PC-3 (cell line): ENCODE results near the gene CTNNA3. TPM values are rescaled to one million over a fixed set of nuclear protein-coding genes. Genes with fewer than 3 reads are reported as not detected.
A peak's percentile ranks its signal among the peaks of the same experiment; 100 is the strongest.

ENCODE experiments used
- ATAC-seq: fragments of 200-7000 bp; cut with Tn5 transposase; 2 replicates; pipeline ENCODE4 v1.9.1; 2020; ENCODE audit warnings: mild to moderate bottlenecking, moderate library complexity
- BruUV-seq: library from RNA; stranded (reverse); fragments of 400-500 nt; replicated peaks from 2 replicates; lab custom pipeline; 2021; lab: Mats Ljungman, UMichigan
- CTCF ChIA-PET: fragments of 300-600 bp; sonication (Branson Sonifier 250); formaldehyde crosslinking; loops from one replicate; lab custom pipeline; 2022; ENCODE audit warnings: antibody characterized with exemption; lab: Charles Lee
- POLR2A ChIA-PET: fragments of 300-600 bp; sonication (Branson Sonifier 250); formaldehyde crosslinking; loops from one replicate; lab custom pipeline; 2022; ENCODE audit warnings: antibody characterized with exemption; ENCODE audit not compliant: unreplicated experiment; lab: Charles Lee
- DNase-seq: peaks from one replicate; pipeline ENCODE4 v3.0.0-alpha.2; 2015
- H2AFZ ChIP-seq: fragments of 300-600 bp; sonication (generic); 2 replicates; pipeline ENCODE4 v1.6.0; 2016; ENCODE audit warnings: antibody characterized with exemption, low read length
- H3F3A ChIP-seq: fragments of 300-600 bp; sonication (generic); one replicate; pipeline ENCODE4 v1.6.0; 2017; ENCODE audit warnings: antibody characterized with exemption, low read length, control low read depth, mild to moderate bottlenecking; ENCODE audit not compliant: unreplicated experiment
- H3K27ac ChIP-seq: fragments of 300-600 bp; sonication (generic); 2 replicates; pipeline ENCODE4 v1.5.1; 2016; ENCODE audit warnings: mild to moderate bottlenecking, low read length
- H3K27me3 ChIP-seq: fragments of 300-600 bp; sonication (generic); 2 replicates; pipeline ENCODE4 v1.6.1; 2016; ENCODE audit warnings: low read length, mixed read lengths
- H3K36me3 ChIP-seq: fragments of 300-600 bp; sonication (generic); 2 replicates; pipeline ENCODE4 v1.6.1; 2016; ENCODE audit warnings: low read depth, mixed run types, low read length, mixed read lengths
- H3K4me1 ChIP-seq: fragments of 300-600 bp; sonication (generic); 2 replicates; pipeline ENCODE4 v1.5.1; 2016; ENCODE audit warnings: low read length; ENCODE audit not compliant: insufficient read depth
- H3K4me2 ChIP-seq: fragments of 300-600 bp; sonication (generic); 2 replicates; pipeline ENCODE4 v1.6.0; 2016; ENCODE audit warnings: low read length
- H3K4me3 ChIP-seq: fragments of 300-600 bp; sonication (generic); 2 replicates; pipeline ENCODE4 v1.5.1; 2016; ENCODE audit warnings: mild to moderate bottlenecking, low read length, mixed read lengths
- H3K79me2 ChIP-seq: fragments of 300-600 bp; sonication (generic); 2 replicates; pipeline ENCODE4 v1.6.1; 2017; ENCODE audit warnings: low read length, mixed read lengths
- H3K9ac ChIP-seq: fragments of 300-600 bp; sonication (generic); 2 replicates; pipeline ENCODE4 v1.6.0; 2016; ENCODE audit warnings: mild to moderate bottlenecking, low read length
- H3K9me2 ChIP-seq: fragments of 300-600 bp; sonication (generic); replicated peaks from 2 replicates; pipeline ENCODE4 v1.6.1; 2016; ENCODE audit warnings: mixed run types, low read length, mixed read lengths
- H3K9me3 ChIP-seq: fragments of 300-600 bp; sonication (generic); 2 replicates; pipeline ENCODE4 v1.6.1; 2016; ENCODE audit warnings: low read length, mixed read lengths
- H4K20me1 ChIP-seq: fragments of 300-600 bp; sonication (generic); 2 replicates; pipeline ENCODE4 v1.6.1; 2016; ENCODE audit warnings: low read length, mixed read lengths
- EZH2 ChIP-seq: fragments of 300-600 bp; sonication (generic); IDR thresholded peaks from one replicate; pipeline ENCODE4 v1.6.1; 2017; ENCODE audit warnings: antibody characterized with exemption, mild to moderate bottlenecking, low read length; ENCODE audit not compliant: unreplicated experiment
- EZH2phosphoT487 ChIP-seq: fragments of 300-600 bp; sonication (generic); IDR thresholded peaks from 2 replicates; pipeline ENCODE4 v1.6.1; 2018; ENCODE audit warnings: mild to moderate bottlenecking, antibody characterized with exemption, low read length, borderline replicate concordance
- intact Hi-C: fragments of 100-400 bp; cut with micrococcal nuclease; formaldehyde crosslinking; loops from 2 replicates; pipeline ENCODE4 v1.9.0; 2023
- total RNA-seq: library from RNA; depleted of rRNA; stranded (reverse); fragments of >200 nt; gene quantifications from 2 replicates; pipeline ENCODE4 v1.2.3, GENCODE V29; 2014
- TF ChIP-seq, protein P1 (sequence below): fragments of 300-600 bp; sonication (generic); conservative IDR thresholded peaks from 2 replicates; pipeline ENCODE4 v1.5.1; 2017; ENCODE audit warnings: antibody characterized with exemption, low read depth, mild to moderate bottlenecking, low read length

Gene CTNNA3
- total RNA-seq, 1 experiment from 2014 or later: 1.9 TPM

DNA sequence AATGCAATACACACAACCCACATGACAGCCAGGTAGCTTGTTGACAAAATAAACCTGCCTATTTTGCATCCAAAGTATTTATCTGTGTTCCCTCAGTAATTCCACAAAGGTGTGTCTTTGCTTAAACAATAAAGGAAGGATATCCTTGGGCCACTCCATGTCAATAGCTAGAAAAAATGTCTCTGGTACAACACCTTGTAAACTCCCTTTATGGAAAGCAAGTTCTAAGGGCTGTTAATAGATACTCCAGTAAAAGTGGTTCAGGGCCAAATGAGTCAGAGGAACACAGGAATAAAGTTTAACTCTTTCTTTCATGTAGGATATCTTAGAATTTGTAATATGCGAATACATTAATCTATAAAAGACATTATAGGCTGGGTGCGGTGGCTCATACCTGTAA, 867.0 kb downstream of the CTNNA3 start:
- BruUV-seq: no TSS peak
- Histone ChIP-seq H3K4me3 (peak overlapping the region; percentile 17), H3K9me3 (no peaks in the 10 kb centered on the region), H3K4me2 (peak overlapping the region; percentile 57), H3K79me2 (no peaks in the 10 kb centered on the region), H3K9me2 (no peaks in the 10 kb centered on the region), H3K4me1 (peaks cover 52% of the 10 kb centered on the region), H3K27ac (peak overlapping the region; percentile 70), H3K36me3 (no peaks in the 10 kb centered on the region), H2AFZ (no peak overlapping the region), H3K9ac (peak overlapping the region; percentile 2), H4K20me1 (no peaks in the 10 kb centered on the region), H3F3A (peaks cover 11% of the 10 kb centered on the region), H3K27me3 (no peaks in the 10 kb centered on the region)
- ATAC-seq: peak; percentile 80
- peak; percentile 99 for DNase-seq
- intact Hi-C loops: loop anchor here (2.0 to 5.0 kb wide), 5 partner anchors 32 to 478 kb away; no protein-coding TSS in a partner anchor
- CTCF ChIA-PET: interaction anchor here (0.7 to 2.8 kb wide), 3 partner anchors 97 to 692 kb away, joined by 4 to 9 read pairs (median 4); partner anchors contain the start of gene LRRTM3
- TF ChIP-seq EZH2phosphoT487 (no peak), EZH2 (no peak)
- TF ChIP-seq, protein P1, sequence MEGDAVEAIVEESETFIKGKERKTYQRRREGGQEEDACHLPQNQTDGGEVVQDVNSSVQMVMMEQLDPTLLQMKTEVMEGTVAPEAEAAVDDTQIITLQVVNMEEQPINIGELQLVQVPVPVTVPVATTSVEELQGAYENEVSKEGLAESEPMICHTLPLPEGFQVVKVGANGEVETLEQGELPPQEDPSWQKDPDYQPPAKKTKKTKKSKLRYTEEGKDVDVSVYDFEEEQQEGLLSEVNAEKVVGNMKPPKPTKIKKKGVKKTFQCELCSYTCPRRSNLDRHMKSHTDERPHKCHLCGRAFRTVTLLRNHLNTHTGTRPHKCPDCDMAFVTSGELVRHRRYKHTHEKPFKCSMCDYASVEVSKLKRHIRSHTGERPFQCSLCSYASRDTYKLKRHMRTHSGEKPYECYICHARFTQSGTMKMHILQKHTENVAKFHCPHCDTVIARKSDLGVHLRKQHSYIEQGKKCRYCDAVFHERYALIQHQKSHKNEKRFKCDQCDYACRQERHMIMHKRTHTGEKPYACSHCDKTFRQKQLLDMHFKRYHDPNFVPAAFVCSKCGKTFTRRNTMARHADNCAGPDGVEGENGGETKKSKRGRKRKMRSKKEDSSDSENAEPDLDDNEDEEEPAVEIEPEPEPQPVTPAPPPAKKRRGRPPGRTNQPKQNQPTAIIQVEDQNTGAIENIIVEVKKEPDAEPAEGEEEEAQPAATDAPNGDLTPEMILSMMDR: no peak
- POLR2A ChIA-PET: interaction anchor here (0.5 kb wide), 1 partner anchor 265 kb away, joined by 4 read pairs; no protein-coding TSS in a partner anchor

DNA sequence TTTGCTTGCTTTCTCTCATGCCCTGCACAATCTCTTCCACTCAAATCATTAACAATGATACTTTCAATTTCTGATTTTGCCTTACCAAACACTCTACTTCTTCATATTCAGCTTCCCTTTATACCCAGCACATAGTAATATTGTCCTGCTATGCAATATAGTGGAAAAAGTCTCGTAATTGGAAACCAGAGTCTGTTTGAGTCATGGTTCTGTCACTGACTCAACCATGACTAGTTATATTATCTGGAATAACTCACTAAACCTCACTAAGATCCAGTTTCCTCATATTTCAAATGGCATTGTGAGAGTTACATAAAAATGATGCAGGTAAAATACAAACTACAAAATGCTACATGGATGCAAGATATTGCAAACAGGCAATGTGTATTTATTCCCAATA, 868.6 kb downstream of the CTNNA3 start:
- ATAC-seq: peak; percentile 85

More for the DNA sequence above, 868.6 kb downstream of the CTNNA3 start:
- H3K4me3 ChIP-seq: peak overlapping the region; percentile 11
- peaks cover 42% of the 10 kb centered on the region for H3K4me1 ChIP-seq
- H3F3A ChIP-seq: peaks cover 11% of the 10 kb centered on the region
- TF ChIP-seq EZH2phosphoT487 (no peak), EZH2 (no peak)
- TF ChIP-seq, protein P1: no peak
- intact Hi-C loops: loop anchor here (1.0 to 5.0 kb wide), 6 partner anchors 17 to 310 kb away; no protein-coding TSS in a partner anchor
- peak overlapping the region; percentile 1; the same call in 1 of the 2 replicates for H2AFZ ChIP-seq
- peak; percentile 100 for DNase-seq
- peak overlapping the region; percentile 70 for H3K27ac ChIP-seq
- BruUV-seq: no TSS peak
- H3K9me2 ChIP-seq: no peaks in the 10 kb centered on the region
- H3K9me3 ChIP-seq: no peaks in the 10 kb centered on the region
- H3K9ac ChIP-seq: peak overlapping the region; percentile 9
- peak overlapping the region; percentile 57 for H3K4me2 ChIP-seq
- POLR2A ChIA-PET: interaction anchor here (0.5 to 0.9 kb wide), 3 partner anchors 9 to 476 kb away, joined by 3 to 6 read pairs (median 4); no protein-coding TSS in a partner anchor
- no peaks in the 10 kb centered on the region for H3K79me2 ChIP-seq
- no peaks in the 10 kb centered on the region for H4K20me1 ChIP-seq
- H3K36me3 ChIP-seq: no peaks in the 10 kb centered on the region
- H3K27me3 ChIP-seq: no peaks in the 10 kb centered on the region
- CTCF ChIA-PET: interaction anchor here (0.6 to 2.8 kb wide), 4 partner anchors 79 to 104 kb away, joined by 3 to 9 read pairs (median 4); partner anchors contain the start of gene LRRTM3
